ENCODE results near the gene NDUFB7.
"Not testable (repeated sequence)": the region's sequence is repeated elsewhere in the genome, so short reads cannot be mapped to it uniquely, and the experiment has no call there.

The NDUFB7 gene

DNA sequence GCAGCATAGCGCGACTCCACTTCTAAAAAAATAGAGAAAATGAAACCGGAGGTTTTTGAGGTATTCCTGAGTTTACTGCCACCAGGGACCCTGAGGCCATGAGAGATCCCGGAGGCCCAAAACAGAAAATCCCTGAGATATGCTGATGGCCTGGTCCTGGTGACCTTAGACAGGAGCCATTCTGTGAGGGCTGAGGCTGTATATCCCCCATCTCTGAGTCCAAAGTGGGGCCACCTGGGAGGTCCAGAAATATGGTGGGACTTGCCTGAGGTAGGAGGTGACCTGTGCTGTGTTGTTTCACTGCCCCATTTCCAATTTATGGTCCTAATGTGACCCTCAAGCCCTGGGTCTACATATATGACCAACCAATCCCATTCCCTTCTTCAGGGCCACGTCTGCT lies 12.5 kb upstream of the NDUFB7 start:
- not testable (repeated sequence) for H3K4me3 Mint-ChIP-seq; H3K27ac Mint-ChIP-seq; H3K4me1 Mint-ChIP-seq (ENCODE audit: low read depth); H3K9me3 Mint-ChIP-seq; H3K27me3 Mint-ChIP-seq (ENCODE audit: low read depth); H3K36me3 Mint-ChIP-seq (ENCODE audit: low read depth)

DNA sequence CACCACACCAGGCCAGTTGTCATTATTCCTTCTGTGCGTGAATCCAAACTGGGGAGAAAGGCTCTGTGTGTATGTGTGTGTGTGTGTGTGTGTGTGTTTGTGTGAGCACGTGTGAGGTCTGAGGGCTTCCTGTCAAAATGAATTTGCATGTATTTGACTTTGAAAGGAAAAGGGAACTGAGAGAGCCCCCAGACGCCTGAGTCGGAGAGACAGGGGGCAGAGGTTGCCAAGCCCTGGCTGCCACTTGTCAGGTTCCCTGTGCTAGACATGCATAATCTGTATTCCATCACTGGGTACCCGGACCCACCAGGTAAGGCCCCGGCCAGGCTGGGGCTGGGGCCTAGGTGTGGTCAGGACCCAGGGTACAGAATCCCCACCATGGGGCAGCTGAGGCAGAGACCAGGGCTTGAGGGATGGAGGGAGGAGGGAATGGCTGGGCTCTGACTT lies 11.1 kb upstream of the NDUFB7 start, which contains the start of gene CLEC17A:
CLEC17A (plus strand) TSS at position 191 of the 447 bp plus-strand sequence; CDS start at position 268, 77 bp downstream.
- Mint-ChIP-seq H3K9me3 (no peaks in the 10 kb centered on the region), H3K4me1 (ENCODE audit: low read depth) (peaks cover 2% of the 10 kb centered on the region), H3K4me3 (no peak within 1 kb of the TSS), H3K27me3 (ENCODE audit: low read depth) (no peaks in the 10 kb centered on the region), H3K36me3 (ENCODE audit: low read depth) (no peaks in the 10 kb centered on the region), H3K27ac (no peak within 1 kb of the TSS)

DNA sequence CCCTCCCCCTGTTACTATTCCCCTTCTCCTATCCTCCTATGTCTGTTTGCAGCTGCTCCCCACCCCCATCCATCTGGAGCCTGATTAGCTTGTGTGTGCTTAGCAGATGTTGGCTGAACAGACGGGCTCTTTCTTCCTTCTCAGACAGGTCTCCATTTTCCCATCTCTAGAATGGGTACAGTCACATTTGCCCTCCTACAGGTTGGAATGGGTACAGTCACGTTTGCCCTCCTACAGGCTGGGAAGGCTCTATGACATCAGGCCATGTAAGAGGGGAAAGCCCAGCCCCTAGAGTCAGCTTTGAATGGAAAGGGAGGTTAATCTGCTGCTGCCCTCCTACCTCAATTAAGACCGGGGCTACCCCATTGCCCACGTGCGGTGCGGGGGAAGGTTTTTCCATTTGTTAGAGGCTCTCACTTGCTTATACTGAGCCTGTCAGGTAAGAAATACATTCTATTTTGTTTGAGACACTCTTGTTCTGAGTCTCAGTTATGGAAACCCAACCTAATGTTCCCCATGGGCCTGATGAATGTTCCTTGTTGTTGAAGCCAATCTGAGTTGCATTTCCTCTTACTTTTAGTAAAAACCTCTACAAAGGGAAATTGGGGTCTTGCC lies 8.9 kb upstream of the NDUFB7 start:
- no peak overlapping the region for H3K27ac Mint-ChIP-seq
- H3K36me3 Mint-ChIP-seq (ENCODE audit: low read depth) = no peaks in the 10 kb centered on the region
- H3K4me3 Mint-ChIP-seq = no peak overlapping the region
- no peaks in the 10 kb centered on the region for H3K9me3 Mint-ChIP-seq
- H3K4me1 Mint-ChIP-seq (ENCODE audit: low read depth) = peaks cover 2% of the 10 kb centered on the region
- H3K27me3 Mint-ChIP-seq (ENCODE audit: low read depth) = no peaks in the 10 kb centered on the region

DNA sequence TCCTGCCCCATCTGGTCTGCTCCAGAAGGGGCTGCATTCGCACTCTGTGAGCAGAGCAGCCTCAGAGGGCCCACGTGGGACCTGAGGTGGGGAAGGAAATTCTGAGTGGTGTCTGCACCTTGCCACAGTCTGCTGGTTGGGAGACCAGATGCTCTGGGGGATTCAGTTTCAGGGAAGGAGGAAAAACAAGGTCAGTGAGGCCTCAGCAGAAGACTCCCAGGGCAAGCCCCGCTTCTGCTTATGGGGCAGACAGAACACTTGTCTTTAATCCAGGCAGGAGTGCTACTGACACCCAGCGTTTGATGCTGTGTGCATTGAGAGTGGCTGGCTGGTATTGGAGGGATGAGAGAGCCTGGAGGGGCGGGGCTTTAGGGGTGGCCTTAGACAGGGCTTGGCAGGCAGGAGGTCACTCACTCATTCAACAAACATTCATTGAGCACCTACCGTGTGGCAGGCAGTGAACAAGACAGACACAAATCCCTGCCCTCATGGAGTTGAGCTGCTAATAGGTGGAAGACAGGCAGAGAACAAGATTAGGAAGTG lies 6.1 kb upstream of the NDUFB7 start:
- H3K4me3 Mint-ChIP-seq = no peak overlapping the region
- H3K27me3 Mint-ChIP-seq (ENCODE audit: low read depth) = no peaks in the 10 kb centered on the region
- H3K27ac Mint-ChIP-seq = no peak overlapping the region
- no peaks in the 10 kb centered on the region for H3K9me3 Mint-ChIP-seq
- no peaks in the 10 kb centered on the region for H3K36me3 Mint-ChIP-seq (ENCODE audit: low read depth)
- peaks cover 4% of the 10 kb centered on the region for H3K4me1 Mint-ChIP-seq (ENCODE audit: low read depth)

DNA sequence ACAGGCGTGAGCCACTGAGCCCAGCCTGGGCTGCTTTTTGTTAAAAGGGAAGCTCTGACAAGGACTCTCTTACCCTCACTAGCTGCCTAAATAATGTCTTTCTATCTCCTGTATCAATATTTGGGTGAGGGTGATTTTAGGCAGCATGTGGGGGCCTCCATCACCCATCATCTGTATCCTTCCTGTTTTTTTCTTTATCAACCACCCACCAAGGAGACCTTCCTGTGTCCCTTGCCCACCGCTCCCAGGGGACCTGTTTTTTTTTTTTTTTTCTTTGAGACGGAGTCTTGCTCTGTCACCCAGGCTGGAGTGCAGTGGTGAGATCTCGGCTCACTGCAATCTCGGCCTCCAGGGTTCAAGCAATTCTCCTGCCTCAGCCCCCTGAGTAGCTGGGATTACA lies 5.4 kb upstream of the NDUFB7 start:
- H3K27ac Mint-ChIP-seq = no peak overlapping the region
- H3K9me3 Mint-ChIP-seq = no peaks in the 10 kb centered on the region
- peaks cover 4% of the 10 kb centered on the region for H3K4me1 Mint-ChIP-seq (ENCODE audit: low read depth)
- no peaks in the 10 kb centered on the region for H3K36me3 Mint-ChIP-seq (ENCODE audit: low read depth)
- no peaks in the 10 kb centered on the region for H3K27me3 Mint-ChIP-seq (ENCODE audit: low read depth)
- H3K4me3 Mint-ChIP-seq = no peak overlapping the region

DNA sequence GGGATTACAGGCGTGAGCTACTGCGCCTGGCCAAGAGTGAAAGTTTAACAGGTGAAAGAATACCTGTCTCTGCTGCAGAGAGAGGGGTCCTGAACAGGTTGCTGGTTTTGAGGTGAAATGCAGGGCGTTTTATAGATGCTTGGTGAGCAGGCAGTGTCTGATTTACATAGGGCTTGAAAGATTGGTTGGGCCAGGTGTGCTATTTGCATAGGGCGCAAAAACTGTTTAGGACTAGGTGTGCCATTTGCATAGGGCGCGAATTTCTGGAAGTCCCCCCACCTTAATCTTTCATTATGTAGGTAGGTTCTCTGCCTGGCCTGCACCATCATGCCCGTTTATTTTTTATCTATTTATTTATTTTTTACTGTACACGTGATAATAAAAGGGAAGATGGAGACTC lies 4.5 kb upstream of the NDUFB7 start:
- Mint-ChIP-seq H3K4me3 (no peak overlapping the region), H3K27me3 (ENCODE audit: low read depth) (no peaks in the 10 kb centered on the region), H3K27ac (no peak overlapping the region), H3K36me3 (ENCODE audit: low read depth) (no peaks in the 10 kb centered on the region), H3K4me1 (ENCODE audit: low read depth) (peaks cover 6% of the 10 kb centered on the region), H3K9me3 (no peaks in the 10 kb centered on the region)

DNA sequence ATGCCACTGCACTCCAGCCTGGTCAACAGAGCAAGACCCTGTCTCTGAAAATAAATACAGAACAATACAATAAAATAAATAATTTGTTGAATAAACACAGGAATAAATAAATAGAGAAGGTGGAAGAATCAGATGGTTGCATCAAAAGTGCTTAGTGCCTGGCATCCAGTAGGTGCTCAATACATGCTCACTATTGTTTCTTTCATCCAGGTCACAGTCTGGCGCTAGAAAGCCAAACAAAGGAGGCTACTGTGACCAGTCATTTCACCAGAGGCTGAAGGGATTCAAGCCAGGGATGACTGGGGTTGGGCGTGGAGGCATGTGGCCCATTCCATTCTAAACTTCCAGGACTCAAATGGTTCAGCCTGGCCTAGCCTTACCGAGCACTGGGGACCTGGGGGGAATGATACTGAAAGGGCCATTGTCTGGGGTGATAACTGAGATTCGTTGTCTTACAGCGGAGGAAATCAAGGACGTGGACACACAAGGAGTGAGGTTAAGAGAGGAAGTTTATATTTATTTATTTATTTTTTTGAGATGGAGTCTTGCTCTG lies 3.6 kb upstream of the NDUFB7 start:
- H3K4me3 Mint-ChIP-seq = no peak overlapping the region
- H3K36me3 Mint-ChIP-seq (ENCODE audit: low read depth) = no peaks in the 10 kb centered on the region
- no peak overlapping the region for H3K27ac Mint-ChIP-seq
- H3K9me3 Mint-ChIP-seq = no peaks in the 10 kb centered on the region
- no peaks in the 10 kb centered on the region for H3K27me3 Mint-ChIP-seq (ENCODE audit: low read depth)
- peaks cover 11% of the 10 kb centered on the region for H3K4me1 Mint-ChIP-seq (ENCODE audit: low read depth)

DNA sequence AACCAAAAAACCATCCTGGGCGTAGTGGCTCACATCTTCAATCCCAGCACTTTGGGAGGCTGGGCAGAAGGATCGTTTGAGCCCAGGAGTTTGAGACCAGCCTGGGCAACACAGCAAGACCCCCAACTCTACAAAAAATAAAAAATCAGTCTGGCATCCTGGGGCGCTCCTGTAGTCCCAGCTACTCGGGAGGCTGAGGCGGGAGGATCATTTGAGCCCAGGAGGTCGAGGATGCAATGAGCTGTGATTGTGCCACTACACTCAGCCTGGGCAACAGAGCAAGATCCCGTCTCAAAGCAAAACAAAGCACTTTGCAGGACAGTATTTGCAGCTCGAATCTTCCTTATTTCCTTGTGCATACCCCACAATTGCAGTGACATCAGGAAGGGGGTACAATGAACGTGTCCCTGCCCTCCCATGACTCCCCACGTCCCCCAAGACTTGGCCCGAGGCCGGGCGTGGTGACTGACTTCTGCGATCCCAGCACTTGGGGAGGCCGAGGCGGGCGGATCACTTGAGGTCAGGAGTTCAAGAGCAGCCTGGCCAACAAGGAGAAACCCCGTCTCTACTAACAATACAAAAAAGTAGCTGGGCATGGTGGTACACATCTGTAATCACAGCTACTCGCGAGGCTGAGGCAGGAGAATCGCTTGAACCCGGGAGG lies 870 bp downstream of the NDUFB7 start:
- Mint-ChIP-seq H3K27me3 (ENCODE audit: low read depth) (no peaks in the 10 kb centered on the region), H3K4me1 (ENCODE audit: low read depth) (peaks cover 23% of the 10 kb centered on the region), H3K36me3 (ENCODE audit: low read depth) (peaks cover 2% of the 10 kb centered on the region), H3K27ac (no peak overlapping the region), H3K4me3 (peak overlapping the region; percentile 96), H3K9me3 (no peaks in the 10 kb centered on the region)

DNA sequence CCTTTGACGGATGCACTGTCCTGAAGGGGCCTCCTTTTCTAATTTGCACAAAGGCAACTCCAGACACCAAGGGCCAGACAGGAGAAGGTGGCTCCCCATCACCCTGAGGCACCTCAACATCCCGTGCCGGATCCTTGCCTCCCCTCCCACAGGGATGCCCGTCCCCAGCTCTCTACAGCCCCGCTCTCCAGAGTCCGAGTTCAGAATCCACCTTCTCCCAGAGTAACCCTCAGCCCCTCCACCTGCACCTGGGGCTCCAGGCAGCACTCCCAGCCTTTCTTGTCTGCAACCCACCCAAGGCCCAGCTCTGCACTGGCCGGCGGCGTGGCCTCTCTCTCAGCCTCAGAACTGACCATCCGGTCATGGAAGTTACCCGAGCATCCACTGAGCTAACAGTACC lies 4.8 kb downstream of the NDUFB7 start:
- no peaks in the 10 kb centered on the region for H3K27me3 Mint-ChIP-seq (ENCODE audit: low read depth)
- H3K9me3 Mint-ChIP-seq = no peaks in the 10 kb centered on the region
- no peak overlapping the region for H3K4me3 Mint-ChIP-seq
- peaks cover 6% of the 10 kb centered on the region for H3K36me3 Mint-ChIP-seq (ENCODE audit: low read depth)
- peak overlapping the region; percentile 41 for H3K27ac Mint-ChIP-seq
- H3K4me1 Mint-ChIP-seq (ENCODE audit: low read depth) = peaks cover 19% of the 10 kb centered on the region

DNA sequence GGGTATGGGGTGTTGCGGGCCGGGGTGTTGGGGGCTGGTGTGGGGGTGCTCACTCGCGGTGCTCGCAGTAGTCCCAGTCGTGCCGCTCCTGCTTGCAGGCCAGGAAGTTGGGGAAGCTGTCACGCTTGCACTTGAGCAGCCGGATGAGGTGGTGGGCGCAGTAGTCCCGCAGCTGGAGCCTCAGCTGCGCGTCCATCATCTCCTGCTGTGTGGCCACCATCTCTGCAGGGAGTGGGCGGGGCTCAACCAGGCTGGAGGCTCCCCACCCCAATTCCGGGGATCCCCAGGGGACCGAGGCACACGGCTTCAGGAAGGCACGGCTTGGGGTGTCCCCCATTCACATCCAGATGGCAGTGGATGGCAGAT lies 5.2 kb downstream of the NDUFB7 start:
- no peaks in the 10 kb centered on the region for H3K9me3 Mint-ChIP-seq
- no peaks in the 10 kb centered on the region for H3K27me3 Mint-ChIP-seq (ENCODE audit: low read depth)
- no peak overlapping the region for H3K4me3 Mint-ChIP-seq
- peaks cover 19% of the 10 kb centered on the region for H3K4me1 Mint-ChIP-seq (ENCODE audit: low read depth)
- peaks cover 6% of the 10 kb centered on the region for H3K36me3 Mint-ChIP-seq (ENCODE audit: low read depth)
- no peak overlapping the region for H3K27ac Mint-ChIP-seq

DNA sequence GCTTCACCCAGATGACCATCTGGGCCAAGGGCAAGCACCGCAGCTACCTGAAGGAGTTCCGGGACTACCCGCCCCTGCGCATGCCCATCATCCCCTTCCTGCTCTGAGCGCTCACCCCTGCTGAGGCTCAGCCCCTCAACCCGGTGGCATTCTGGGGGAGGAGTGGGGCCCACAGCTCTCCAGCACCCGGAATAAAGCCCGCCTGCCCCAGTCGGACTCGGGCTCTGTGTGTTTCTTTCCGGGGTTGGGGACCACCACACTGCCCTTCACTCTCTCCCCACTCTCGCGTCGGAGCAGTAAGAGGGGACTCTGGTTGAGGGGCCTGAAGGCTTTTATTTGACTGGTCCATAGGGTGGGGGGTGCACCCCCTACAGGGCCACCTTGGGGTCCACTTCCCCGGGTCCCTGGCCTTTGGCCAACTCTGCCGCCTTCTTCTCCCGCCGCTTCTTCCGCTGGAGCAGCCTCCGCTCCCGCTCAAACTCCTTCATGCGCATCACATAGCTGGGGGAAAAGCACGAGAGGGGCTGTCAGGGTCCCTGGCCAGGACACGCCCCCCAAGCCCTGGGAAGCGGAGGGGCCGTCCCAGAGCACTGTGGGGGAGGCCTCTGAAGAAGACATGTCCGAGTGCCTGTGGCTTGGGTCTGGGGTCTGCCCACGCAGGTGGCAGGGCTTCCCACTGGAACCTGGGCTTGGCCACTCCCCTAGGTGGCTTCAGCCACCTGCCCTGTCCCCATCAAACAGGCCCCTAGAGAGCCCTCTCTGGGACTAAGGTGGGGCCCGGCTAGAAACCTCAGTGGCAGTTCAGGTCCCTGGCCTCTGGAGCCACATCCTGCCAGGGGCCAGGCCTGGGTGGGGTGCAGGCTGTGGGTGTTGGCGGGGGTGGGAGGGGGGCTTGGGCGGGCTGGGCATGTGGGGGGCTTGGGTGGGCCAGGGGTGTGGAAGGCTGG lies 5.8 kb downstream of the NDUFB7 start:
- Mint-ChIP-seq H3K27ac (no peak overlapping the region), H3K4me3 (no peak overlapping the region), H3K4me1 (ENCODE audit: low read depth) (peaks cover 16% of the 10 kb centered on the region), H3K27me3 (ENCODE audit: low read depth) (no peaks in the 10 kb centered on the region), H3K9me3 (no peaks in the 10 kb centered on the region), H3K36me3 (ENCODE audit: low read depth) (peaks cover 6% of the 10 kb centered on the region)

DNA sequence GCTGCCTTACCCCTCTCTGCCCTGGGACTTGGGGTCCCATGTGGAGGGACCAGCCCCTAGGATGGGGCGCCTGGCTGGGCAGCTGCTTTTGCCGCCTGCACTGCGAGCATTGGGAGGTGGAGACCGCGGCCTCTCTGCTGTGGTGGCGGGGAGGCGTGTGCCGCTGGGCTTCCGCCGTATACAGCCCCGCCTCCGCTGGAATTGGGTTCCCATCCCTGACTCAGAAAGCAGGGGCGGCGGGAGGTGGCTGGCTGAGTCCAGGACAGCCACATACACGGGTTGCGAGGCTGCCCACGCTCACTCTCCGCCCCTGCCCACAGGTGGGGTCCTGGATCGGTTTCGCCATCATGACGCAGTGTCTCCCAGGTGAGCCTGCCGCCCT lies 6.6 kb downstream of the NDUFB7 start:
- no peaks in the 10 kb centered on the region for H3K9me3 Mint-ChIP-seq
- no peak overlapping the region for H3K27ac Mint-ChIP-seq
- H3K27me3 Mint-ChIP-seq (ENCODE audit: low read depth) = no peaks in the 10 kb centered on the region
- peaks cover 6% of the 10 kb centered on the region for H3K36me3 Mint-ChIP-seq (ENCODE audit: low read depth)
- peaks cover 12% of the 10 kb centered on the region for H3K4me1 Mint-ChIP-seq (ENCODE audit: low read depth)
- no peak overlapping the region for H3K4me3 Mint-ChIP-seq

DNA sequence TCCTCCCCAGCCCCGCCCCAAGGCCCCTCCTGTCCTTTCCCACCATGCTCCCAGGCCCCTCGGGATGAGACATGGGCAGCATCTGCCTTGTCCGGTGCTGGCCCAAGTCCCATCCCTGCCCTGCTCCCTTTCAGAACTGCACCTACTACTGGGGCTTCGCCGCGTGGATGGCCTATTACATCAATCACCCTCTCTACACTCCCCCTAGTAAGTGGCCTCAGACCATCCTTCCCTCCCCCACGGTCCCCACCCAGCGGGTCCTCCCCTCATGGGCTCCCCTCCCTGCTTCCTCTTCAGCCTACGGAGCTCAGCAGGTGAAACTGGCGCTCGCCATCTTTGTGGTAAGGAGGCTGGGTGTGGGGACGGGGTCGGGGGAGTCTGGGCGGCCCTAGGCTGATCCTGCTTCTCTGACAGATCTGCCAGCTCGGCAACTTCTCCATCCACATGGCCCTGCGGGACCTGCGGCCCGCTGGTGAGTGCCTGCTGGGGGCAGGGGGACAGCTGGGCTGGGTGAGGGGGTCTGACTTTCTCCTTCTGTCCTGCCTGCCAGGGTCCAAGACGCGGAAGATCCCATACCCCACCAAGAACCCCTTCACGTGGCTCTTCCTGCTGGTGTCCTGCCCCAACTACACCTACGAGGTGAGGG lies 7.1 kb downstream of the NDUFB7 start:
- not testable (repeated sequence) for H3K27me3 Mint-ChIP-seq (ENCODE audit: low read depth); H3K9me3 Mint-ChIP-seq; H3K27ac Mint-ChIP-seq; H3K4me3 Mint-ChIP-seq; H3K36me3 Mint-ChIP-seq (ENCODE audit: low read depth)
- peaks cover 12% of the 10 kb centered on the region for H3K4me1 Mint-ChIP-seq (ENCODE audit: low read depth)
